ENCODE results near the gene SEMA6D. TPM values are rescaled to one million over a fixed set of nuclear protein-coding genes. Genes with fewer than 3 reads are reported as not detected.

SEMA6D gene
- total RNA-seq, 4 donors from 2014 or later, result 1.5 to 27.2 (median 5.5) TPM

- TF ChIP-seq POLR2A (IDR thresholded peaks at IDR 0.05), result no peak
- no peak for TF ChIP-seq CTCF (IDR thresholded peaks at IDR 0.05)
- DNase-seq, result no peak
- no peaks in the 10 kb centered on the region for H3K9me3 ChIP-seq
- no peak overlapping the region for H3K4me3 ChIP-seq
- no peaks in the 10 kb centered on the region for H3K4me1 ChIP-seq
- no peaks in the 10 kb centered on the region for H3K36me3 ChIP-seq
- no peak overlapping the region for H3K27ac ChIP-seq
- no peaks in the 10 kb centered on the region for H3K27me3 ChIP-seq
- intact Hi-C loops (cut with DNase I; ENCODE audit: low total_unique reads), result no loop called here
These were observed 10.4 kb downstream of the SEMA6D start for GRCh38 chr15:47727676-47728075.

DNA sequence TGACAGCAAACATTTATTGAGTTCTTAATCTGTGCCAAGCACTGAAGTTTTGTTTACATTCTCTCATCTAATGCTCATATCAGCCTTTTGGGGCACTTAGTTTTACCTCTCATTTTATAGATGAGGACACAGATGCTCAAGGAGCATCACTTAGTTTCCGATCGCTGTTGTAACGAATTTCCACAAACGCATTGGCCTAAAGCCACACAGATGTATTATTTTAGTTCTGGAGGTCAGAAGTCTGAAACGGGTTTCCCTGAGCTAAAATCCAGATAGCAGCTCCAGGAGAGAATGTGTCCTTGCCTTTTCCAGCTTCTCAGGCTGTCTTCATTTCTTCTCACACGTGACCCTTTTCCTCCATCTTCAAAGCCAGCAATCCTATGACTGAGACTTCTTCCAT is 11.1 kb downstream of the SEMA6D start:
- H3K27ac ChIP-seq, result no peak overlapping the region
- H3K27me3 ChIP-seq, result no peaks in the 10 kb centered on the region
- no peak overlapping the region for H3K4me3 ChIP-seq
- DNase-seq, result no peak
- H3K36me3 ChIP-seq, result no peaks in the 10 kb centered on the region
- H3K9me3 ChIP-seq, result no peaks in the 10 kb centered on the region
- intact Hi-C loops (cut with DNase I; ENCODE audit: low total_unique reads), result no loop called here
- TF ChIP-seq POLR2A (IDR thresholded peaks at IDR 0.05) (no peak), CTCF (IDR thresholded peaks at IDR 0.05) (no peak)
- H3K4me1 ChIP-seq, result no peaks in the 10 kb centered on the region

GRCh38 chr15:47728886-47729285 is 11.6 kb downstream of the SEMA6D start:
- no peak for TF ChIP-seq POLR2A (IDR thresholded peaks at IDR 0.05)
- no peak for TF ChIP-seq CTCF (IDR thresholded peaks at IDR 0.05)
- intact Hi-C loops (cut with DNase I; ENCODE audit: low total_unique reads), result no loop called here
- Histone ChIP-seq H3K9me3 (no peaks in the 10 kb centered on the region), H3K4me3 (no peak overlapping the region), H3K27ac (no peak overlapping the region), H3K27me3 (no peaks in the 10 kb centered on the region), H3K4me1 (no peaks in the 10 kb centered on the region), H3K36me3 (no peaks in the 10 kb centered on the region)
- DNase-seq, result no peak

GRCh38 chr15:47731230-47731629 is 13.9 kb downstream of the SEMA6D start:
- intact Hi-C loops (cut with DNase I; ENCODE audit: low total_unique reads), result no loop called here
- Histone ChIP-seq H3K27ac (no peak overlapping the region), H3K4me3 (no peak overlapping the region), H3K9me3 (no peaks in the 10 kb centered on the region), H3K36me3 (no peaks in the 10 kb centered on the region), H3K4me1 (no peaks in the 10 kb centered on the region), H3K27me3 (no peaks in the 10 kb centered on the region)
- no peak for DNase-seq
- TF ChIP-seq CTCF (IDR thresholded peaks at IDR 0.05), result no peak
- no peak for TF ChIP-seq POLR2A (IDR thresholded peaks at IDR 0.05)

- no peak for TF ChIP-seq POLR2A (IDR thresholded peaks at IDR 0.05)
- TF ChIP-seq CTCF (IDR thresholded peaks at IDR 0.05), result no peak
- intact Hi-C loops (cut with DNase I; ENCODE audit: low total_unique reads), result no loop called here
- no peak overlapping the region for H3K4me3 ChIP-seq
- H3K9me3 ChIP-seq, result no peaks in the 10 kb centered on the region
- no peaks in the 10 kb centered on the region for H3K36me3 ChIP-seq
- no peak overlapping the region for H3K27ac ChIP-seq
- no peaks in the 10 kb centered on the region for H3K27me3 ChIP-seq
- no peak for DNase-seq
- no peaks in the 10 kb centered on the region for H3K4me1 ChIP-seq
These were observed 14.9 kb downstream of the SEMA6D start for GRCh38 chr15:47732248-47732647.

All from uterus (tissue), 4 donors.